LNCAP (cell line): Measurements from ENCODE around the gene C1orf159.

ENCODE experiments used
- TF ChIP-seq, protein P1 (sequence below): fragments of 450-650 bp; IDR thresholded peaks from 2 replicates; pipeline ENCODE4 v1.5.1; 2017; ENCODE audit warnings: mild to moderate bottlenecking

The C1orf159 gene

GRCh38 chr1:1035291-1035943 is 80.5 kb downstream of the C1orf159 start:
- TF ChIP-seq, protein P1, sequence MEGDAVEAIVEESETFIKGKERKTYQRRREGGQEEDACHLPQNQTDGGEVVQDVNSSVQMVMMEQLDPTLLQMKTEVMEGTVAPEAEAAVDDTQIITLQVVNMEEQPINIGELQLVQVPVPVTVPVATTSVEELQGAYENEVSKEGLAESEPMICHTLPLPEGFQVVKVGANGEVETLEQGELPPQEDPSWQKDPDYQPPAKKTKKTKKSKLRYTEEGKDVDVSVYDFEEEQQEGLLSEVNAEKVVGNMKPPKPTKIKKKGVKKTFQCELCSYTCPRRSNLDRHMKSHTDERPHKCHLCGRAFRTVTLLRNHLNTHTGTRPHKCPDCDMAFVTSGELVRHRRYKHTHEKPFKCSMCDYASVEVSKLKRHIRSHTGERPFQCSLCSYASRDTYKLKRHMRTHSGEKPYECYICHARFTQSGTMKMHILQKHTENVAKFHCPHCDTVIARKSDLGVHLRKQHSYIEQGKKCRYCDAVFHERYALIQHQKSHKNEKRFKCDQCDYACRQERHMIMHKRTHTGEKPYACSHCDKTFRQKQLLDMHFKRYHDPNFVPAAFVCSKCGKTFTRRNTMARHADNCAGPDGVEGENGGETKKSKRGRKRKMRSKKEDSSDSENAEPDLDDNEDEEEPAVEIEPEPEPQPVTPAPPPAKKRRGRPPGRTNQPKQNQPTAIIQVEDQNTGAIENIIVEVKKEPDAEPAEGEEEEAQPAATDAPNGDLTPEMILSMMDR, result no peak

- TF ChIP-seq, protein P1, result no peak
Observed at GRCh38 chr1:1034439-1034781, 81.5 kb downstream of the C1orf159 start.

GRCh38 chr1:1033731-1034438 is 82.0 kb downstream of the C1orf159 start:
- TF ChIP-seq, protein P1, result no peak

DNA sequence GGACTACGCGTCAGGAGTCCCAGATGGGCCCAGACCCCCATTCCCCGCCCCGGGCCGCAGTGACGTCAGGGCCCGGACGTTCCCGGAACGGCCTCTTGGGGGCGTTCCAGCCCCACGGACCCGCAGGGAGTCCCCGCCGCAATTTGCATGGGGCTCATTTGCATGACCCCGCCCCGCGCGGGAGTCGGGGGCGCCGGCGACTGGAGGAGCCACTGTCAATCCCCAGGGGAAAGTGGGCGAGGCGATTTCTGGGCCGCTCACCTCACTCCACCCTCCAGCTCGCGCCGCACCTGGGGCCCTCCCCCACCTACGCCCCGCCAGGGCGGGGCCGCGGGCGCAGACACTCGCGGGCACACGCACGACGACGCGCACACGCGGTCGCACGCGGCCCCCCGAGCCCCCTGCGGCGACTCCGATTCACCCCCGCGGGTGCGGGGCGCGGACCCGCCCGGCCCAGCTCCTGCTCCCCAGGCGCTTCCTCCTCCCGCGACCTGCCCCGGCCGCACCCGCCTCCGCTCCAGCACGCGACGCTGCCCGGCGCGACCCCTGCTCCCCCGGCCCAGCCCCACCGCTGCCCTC is 82.8 kb downstream of the C1orf159 start:
- TF ChIP-seq, protein P1, result no peak

- TF ChIP-seq, protein P1, result no peak
Observed at GRCh38 chr1:1032424-1032823, 83.5 kb downstream of the C1orf159 start.
